Psoas muscle (tissue), 8 donors: ENCODE results near the gene ZSWIM8. TPM values are rescaled to one million over a fixed set of nuclear protein-coding genes. Genes with fewer than 3 reads are reported as not detected.
A peak's percentile ranks its signal among the peaks of the same experiment; 100 is the strongest.

ENCODE experiments used
- ATAC-seq, 4 donors: fragments of 200-7000 bp; cut with Tn5 transposase; one replicate each; pipeline ENCODE4 v1.9.1; 2020; ENCODE audit warnings: moderate library complexity in 3 of 4, mild to moderate bottlenecking in 2 of 4
- DNase-seq, 2 donors: peaks; one replicate each; pipeline ENCODE4 v3.0.0-alpha.2; 2020
- H3K27ac ChIP-seq: fragments of 200-600 bp; one replicate; pipeline ENCODE4 v1.8.0; 2022
- H3K27me3 ChIP-seq, 3 donors: fragments of 200-600 bp in 1 of 3; one replicate each; pipeline versions ENCODE4 v1.6.1 to v1.8.0; 2013 to 2022; ENCODE audit warnings: low read length in 2 of 3, mild to moderate bottlenecking in 2 of 3, moderate library complexity in 1 of 3; ENCODE audit not compliant: insufficient read depth in 3 of 3
- H3K36me3 ChIP-seq, 2 donors: fragments of 200-600 bp in 1 of 2; one replicate each; pipeline versions ENCODE4 v1.6.1 to v1.8.0; 2013 to 2022; ENCODE audit warnings: low read depth in 1 of 2, mild to moderate bottlenecking in 1 of 2, moderate library complexity in 1 of 2; ENCODE audit not compliant: insufficient read depth in 1 of 2
- H3K4me1 ChIP-seq: fragments of 200-600 bp; one replicate; pipeline ENCODE4 v1.8.0; 2022
- H3K4me3 ChIP-seq: fragments of 200-600 bp; one replicate; pipeline ENCODE4 v1.8.0; 2022; ENCODE audit warnings: mild to moderate bottlenecking
- H3K9me3 ChIP-seq: fragments of 200-600 bp; one replicate; pipeline ENCODE4 v1.8.0; 2022
- WGBS, 3 donors: extraction: QIAGEN DNeasy Blood & Tissue Kit; methylation state at CpG; one replicate each; pipeline versions ENCODE4 v1.1.6 to v1.1.7; 2013; 5-methylcytosine and 5-hydroxymethylcytosine counted together
- intact Hi-C, 2 donors: fragments of 100-400 bp; cut with DNase I; formaldehyde crosslinking; loops; one replicate each; pipeline versions ENCODE4 v1.11.0 to v1.14.2; 2022
- polyA plus RNA-seq, 3 donors: library from polyadenylated mRNA; stranded (reverse); fragments of 200-250 nt; gene quantifications; one replicate each; pipeline ENCODE4 v1.2.3, GENCODE V29; 2013
- total RNA-seq, 4 donors: library from RNA; stranded (reverse); fragmentation: NEBNext Ultra II Directional in 2 of 4; extraction: Animal tissue kit (Norgen Biotek cat#: 25700) in 2 of 4; gene quantifications; one replicate each; pipeline versions ENCODE4 v1.2.1 to v1.2.4, GENCODE V29; 2021 to 2023
- TF ChIP-seq, protein P1 (sequence below): fragments of 200-600 bp; IDR thresholded peaks from one replicate; pipeline ENCODE4 v1.8.0; 2022; ENCODE audit warnings: antibody characterized with exemption
- donor health status: healthy with polysubstance abuse.
- donor health status: DM: no; HTN: no; CAD: no; lungs with moderate emphysema.
- donor health status: Bipolar disorder and iron deficiency.
- donor health status: healthy.
- donor health status: DM: yes; HTN: yes; CAD: no.
- donor health status: DM: no; HTN: no; CAD: no.
- donor health status: DM: no; HTN: no; CAD: no.
- donor health status: DM: yes; HTN: yes; CAD: no.

ZSWIM8 gene
- total and polyA plus RNA-seq, 7 donors: 40.5 to 68.3 (median 57.2) TPM

DNA sequence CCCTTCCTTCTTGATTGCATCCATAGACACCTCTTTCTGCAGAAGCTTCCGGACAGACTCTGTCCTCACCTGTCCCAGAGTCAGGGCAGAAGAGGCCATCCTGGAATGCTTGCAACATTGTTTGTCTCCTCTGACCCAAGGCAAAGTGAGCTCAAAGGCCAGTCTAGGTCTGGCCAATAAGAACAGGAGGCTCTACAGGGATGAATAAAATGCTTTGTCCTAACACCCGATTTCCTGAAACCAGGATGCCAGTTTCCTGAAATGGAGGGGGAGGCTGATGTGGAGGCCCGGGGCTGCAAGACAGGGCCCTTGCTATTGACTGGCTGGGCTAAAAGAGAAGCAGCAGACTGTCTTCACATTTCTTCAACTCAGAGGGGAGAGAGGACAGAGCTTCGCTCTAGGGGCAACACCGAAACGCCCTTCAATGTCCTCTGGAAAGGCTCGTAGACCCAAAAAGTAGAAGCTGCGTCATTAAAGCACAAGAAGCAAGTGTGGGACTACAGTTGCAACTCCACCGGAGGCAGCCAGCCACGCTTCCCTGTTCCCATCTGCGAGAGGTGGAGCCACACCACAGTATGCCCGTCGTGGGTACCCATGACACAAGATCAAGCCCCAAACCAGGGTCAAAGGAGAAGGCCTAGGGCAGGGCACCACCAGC, 55.1 kb downstream of the ZSWIM8 start:
- TF ChIP-seq, protein P1, sequence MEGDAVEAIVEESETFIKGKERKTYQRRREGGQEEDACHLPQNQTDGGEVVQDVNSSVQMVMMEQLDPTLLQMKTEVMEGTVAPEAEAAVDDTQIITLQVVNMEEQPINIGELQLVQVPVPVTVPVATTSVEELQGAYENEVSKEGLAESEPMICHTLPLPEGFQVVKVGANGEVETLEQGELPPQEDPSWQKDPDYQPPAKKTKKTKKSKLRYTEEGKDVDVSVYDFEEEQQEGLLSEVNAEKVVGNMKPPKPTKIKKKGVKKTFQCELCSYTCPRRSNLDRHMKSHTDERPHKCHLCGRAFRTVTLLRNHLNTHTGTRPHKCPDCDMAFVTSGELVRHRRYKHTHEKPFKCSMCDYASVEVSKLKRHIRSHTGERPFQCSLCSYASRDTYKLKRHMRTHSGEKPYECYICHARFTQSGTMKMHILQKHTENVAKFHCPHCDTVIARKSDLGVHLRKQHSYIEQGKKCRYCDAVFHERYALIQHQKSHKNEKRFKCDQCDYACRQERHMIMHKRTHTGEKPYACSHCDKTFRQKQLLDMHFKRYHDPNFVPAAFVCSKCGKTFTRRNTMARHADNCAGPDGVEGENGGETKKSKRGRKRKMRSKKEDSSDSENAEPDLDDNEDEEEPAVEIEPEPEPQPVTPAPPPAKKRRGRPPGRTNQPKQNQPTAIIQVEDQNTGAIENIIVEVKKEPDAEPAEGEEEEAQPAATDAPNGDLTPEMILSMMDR: no peak
- ATAC-seq: no peak
- 87 to 95% (median 89%) methylated on average over 13 of the region's 13 CpGs for WGBS, 3 donors
- Histone ChIP-seq H3K4me3 (no peak overlapping the region), H3K36me3 (peaks cover 0 to 85% of the 10 kb centered on the region in 2 donors), H3K27ac (no peak overlapping the region), H3K4me1 (peaks cover 5% of the 10 kb centered on the region), H3K9me3 (no peaks in the 10 kb centered on the region), H3K27me3 (no peaks in the 10 kb centered on the region)
- intact Hi-C loops: no loop called here
- no peak for DNase-seq

DNA sequence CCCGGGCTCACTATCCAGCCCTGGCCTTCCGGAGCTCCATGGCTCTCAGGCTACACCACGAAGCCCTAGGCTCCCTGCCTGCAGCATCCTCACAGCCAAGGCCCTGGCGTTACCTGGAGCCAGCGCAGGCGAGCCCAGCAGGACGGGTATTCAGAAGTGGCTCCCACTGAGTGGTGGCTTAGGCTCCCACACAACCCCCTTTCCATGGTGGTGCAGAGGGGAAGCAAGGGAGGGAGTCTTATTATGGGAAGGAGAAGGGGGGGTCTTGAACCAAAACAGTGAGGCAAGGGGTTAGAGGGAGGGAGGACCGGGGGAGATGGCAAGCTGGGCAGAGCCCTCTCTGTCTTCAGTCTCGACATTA, 55.6 kb downstream of the ZSWIM8 start:
- ATAC-seq (no peak), DNase-seq (no peak)
- no peak overlapping the region for H3K4me3 ChIP-seq
- peaks cover 5% of the 10 kb centered on the region for H3K4me1 ChIP-seq
- no peak overlapping the region for H3K27ac ChIP-seq
- peaks cover 0 to 85% of the 10 kb centered on the region in 2 donors for H3K36me3 ChIP-seq
- TF ChIP-seq, protein P1: no peak
- 88 to 96% (median 90%) methylated on average over 9 of the region's 9 CpGs for WGBS, 3 donors
- no peaks in the 10 kb centered on the region for H3K9me3 ChIP-seq
- intact Hi-C loops: no loop called here
- H3K27me3 ChIP-seq: no peaks in the 10 kb centered on the region

DNA sequence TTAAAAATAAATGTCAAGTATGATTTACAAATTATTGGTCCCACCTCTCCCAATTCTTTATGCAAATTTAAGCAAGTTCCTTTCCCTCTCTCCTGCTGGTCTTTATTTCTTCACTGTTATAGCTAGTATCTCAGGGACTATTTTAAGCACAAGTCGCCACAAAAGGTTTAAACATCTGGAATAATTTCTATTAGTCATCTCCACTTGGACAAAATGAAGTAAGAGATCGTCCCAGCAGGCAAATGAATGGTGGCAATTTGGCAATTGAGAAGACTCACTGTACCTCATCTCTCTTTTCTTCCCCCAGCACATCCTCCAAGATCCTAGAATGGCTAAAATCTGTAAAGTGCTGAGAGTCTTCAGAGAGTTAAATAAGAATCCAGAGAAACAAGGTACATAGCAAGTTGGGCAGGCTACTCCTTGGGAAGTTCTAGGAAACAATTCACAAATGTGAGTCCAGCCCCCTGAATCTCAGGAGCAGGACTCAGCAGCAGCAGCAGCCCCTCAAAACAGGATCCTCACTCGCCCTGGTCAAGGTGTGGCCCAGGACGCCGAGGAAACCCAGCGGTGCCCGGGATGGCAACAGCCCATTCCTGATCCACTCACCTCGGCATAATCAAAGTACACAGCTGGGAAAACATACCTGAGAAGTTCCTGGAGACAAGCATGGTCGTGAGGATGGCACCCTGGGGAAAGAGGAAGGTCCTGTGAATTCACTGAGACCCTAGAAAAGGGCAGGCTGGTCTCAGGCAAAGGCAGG, 56.3 kb downstream of the ZSWIM8 start:
- ATAC-seq (no peak), DNase-seq (no peak)
- H3K27me3 ChIP-seq: no peaks in the 10 kb centered on the region
- no peak overlapping the region for H3K4me3 ChIP-seq
- H3K4me1 ChIP-seq: peaks cover 5% of the 10 kb centered on the region
- peaks cover 0 to 85% of the 10 kb centered on the region in 2 donors for H3K36me3 ChIP-seq
- H3K9me3 ChIP-seq: no peaks in the 10 kb centered on the region
- TF ChIP-seq, protein P1: no peak
- WGBS, 3 donors: 81 to 84% (median 84%) methylated on average over 9 of the region's 9 CpGs
- no peak overlapping the region for H3K27ac ChIP-seq
- intact Hi-C loops: no loop called here

DNA sequence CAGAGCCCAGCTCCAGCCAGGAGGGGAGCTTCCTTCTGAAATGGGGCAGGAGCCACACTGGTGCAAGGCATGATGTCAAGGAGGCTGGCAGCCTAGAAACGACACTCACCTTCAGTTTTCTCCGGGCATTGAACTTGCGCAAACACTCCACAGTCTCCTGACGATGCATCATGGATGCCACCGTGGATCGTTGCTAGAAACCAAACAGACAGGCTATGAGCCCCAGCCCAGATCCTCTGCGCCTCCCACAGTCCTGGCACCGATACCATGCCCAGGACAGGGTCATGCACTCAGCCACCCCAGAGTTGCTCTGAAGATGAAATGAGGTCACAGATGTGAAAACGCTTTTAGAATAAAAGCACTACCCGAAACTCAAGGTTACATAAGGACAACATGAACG, 56.9 kb downstream of the ZSWIM8 start:
- 79 to 81% (median 80%) methylated on average over 11 of the region's 11 CpGs for WGBS, 3 donors
- H3K9me3 ChIP-seq: no peaks in the 10 kb centered on the region
- DNase-seq (no peak), ATAC-seq (no peak)
- intact Hi-C loops: no loop called here
- peaks cover 5% of the 10 kb centered on the region for H3K4me1 ChIP-seq
- no peak overlapping the region for H3K4me3 ChIP-seq
- peak overlapping the region; percentile 55 for H3K27ac ChIP-seq
- no peaks in the 10 kb centered on the region for H3K27me3 ChIP-seq
- peaks cover 0 to 85% of the 10 kb centered on the region in 2 donors for H3K36me3 ChIP-seq
- TF ChIP-seq, protein P1: no peak
